Breast epithelium (tissue), 4 donors: ENCODE measurements around the gene LPCAT3. TPM values are rescaled to one million over a fixed set of nuclear protein-coding genes. Genes with fewer than 3 reads are reported as not detected.
A peak's percentile ranks its signal among the peaks of the same experiment; 100 is the strongest.

Experiments
- DNase-seq, 2 donors: peaks; one replicate each; pipeline ENCODE4 v3.0.0-alpha.2; 2019; ENCODE audit warnings: low spot score in 2 of 2
- H3K27ac ChIP-seq, 2 donors: fragments of 200-600 bp; sonication (generic) in 1 of 2; one replicate each; pipeline ENCODE4 v1.5.1; 2016 to 2019; ENCODE audit warnings: mild to moderate bottlenecking in 1 of 2
- H3K27me3 ChIP-seq, 2 donors: fragments of 200-600 bp; sonication (generic) in 1 of 2; one replicate each; pipeline versions ENCODE4 v1.5.1 to v1.6.0; 2017 to 2019; ENCODE audit warnings: control low read depth in 1 of 2, mild to moderate bottlenecking in 1 of 2
- H3K36me3 ChIP-seq: fragments of 200-600 bp; one replicate; pipeline ENCODE4 v1.5.1; 2019
- H3K4me1 ChIP-seq, 2 donors: fragments of 200-600 bp; sonication (generic); one replicate each; pipeline ENCODE4 v1.5.1; 2016 to 2019; ENCODE audit warnings: control low read depth in 1 of 2
- H3K4me3 ChIP-seq, 3 donors: fragments of 200-600 bp; sonication (generic); 1 replicate in 2 of 3; 2 replicates in 1 of 3; pipeline ENCODE4 v1.5.1; 2016 to 2019; ENCODE audit warnings: mild to moderate bottlenecking in 3 of 3, moderate library complexity in 2 of 3
- H3K9me3 ChIP-seq, 2 donors: fragments of 200-600 bp; sonication (generic) in 1 of 2; one replicate each; pipeline ENCODE4 v1.5.1; 2016 to 2019; ENCODE audit warnings: control low read depth in 1 of 2
- CTCF ChIP-seq, 3 donors: fragments of 450-650 bp; IDR thresholded peaks; one replicate each; pipeline ENCODE4 v1.5.1; 2016 to 2017; ENCODE audit warnings: antibody characterized with exemption in 3 of 3, mild to moderate bottlenecking in 3 of 3, moderate library complexity in 3 of 3
- POLR2A ChIP-seq: fragments of 450-650 bp; IDR thresholded peaks from one replicate; pipeline ENCODE4 v1.6.1; 2016; ENCODE audit warnings: antibody characterized with exemption, mild to moderate bottlenecking, moderate library complexity
- POLR2AphosphoS5 ChIP-seq, 3 donors: sonication (generic); formaldehyde crosslinking; IDR thresholded peaks; one replicate each; pipeline ENCODE4 v1.6.1; 2017; ENCODE audit warnings: antibody characterized with exemption in 3 of 3
- intact Hi-C: fragments of 100-400 bp; cut with DNase I; formaldehyde crosslinking; loops from one replicate; pipeline ENCODE4 v1.15.1; 2023; ENCODE audit warnings: low total_unique reads
- total RNA-seq, 3 donors: library from RNA; depleted of rRNA; stranded (reverse); fragments of >200 nt; gene quantifications; one replicate each; pipeline ENCODE4 v1.1.0, GENCODE V29; 2016

The LPCAT3 gene
- total RNA-seq, 3 donors from 2014 or later = 28.3 to 67.5 (median 63.7) TPM

- TF ChIP-seq POLR2AphosphoS5 (IDR thresholded peaks at IDR 0.05) (peak; percentile 61 to 89 (median 75)), POLR2A (peak; percentile 7), CTCF (IDR thresholded peaks at IDR 0.05) (peak; percentile 94 to 97 (median 95))
- peak overlapping the region; percentile 70 to 80 (median 78) for H3K4me3 ChIP-seq
- intact Hi-C loops = loop anchor here (10.0 kb wide), 1 partner anchor 170 kb away; no protein-coding TSS in a partner anchor
- no peaks in the 10 kb centered on the region for H3K9me3 ChIP-seq
- H3K4me1 ChIP-seq = peaks cover 14 to 22% of the 10 kb centered on the region in 2 donors
- H3K27ac ChIP-seq = peak overlapping the region; percentile 96 to 97
- no peaks in the 10 kb centered on the region for H3K27me3 ChIP-seq
- no peaks in the 10 kb centered on the region for H3K36me3 ChIP-seq
- peak; percentile 92 to 93 for DNase-seq
Observed at GRCh38 chr12:6944381-6945186, 73.7 kb downstream of the LPCAT3 start.

GRCh38 chr12:6943722-6944380, 74.4 kb downstream of the LPCAT3 start, which contains the start of the genes C12orf57 and RNU7-1:
Gene C12orf57, plus strand, starts transcription at chr12:6944022. Its CDS starts 100 bp downstream, at chr12:6944122.
Gene RNU7-1, plus strand, starts transcription at chr12:6943816.
- Histone ChIP-seq H3K9me3 (no peaks in the 10 kb centered on the region), H3K27me3 (no peaks in the 10 kb centered on the region), H3K36me3 (no peaks in the 10 kb centered on the region), H3K4me1 (peaks cover 14 to 26% of the 10 kb centered on the region in 2 donors), H3K27ac (peak within 1 kb of the TSS; percentile 96 to 97), H3K4me3 (peak within 1 kb of the TSS; percentile 70 to 80 (median 78))
- peak; percentile 81 to 84 for DNase-seq
- peak; percentile 71 to 98 (median 84) for TF ChIP-seq POLR2AphosphoS5 (IDR thresholded peaks at IDR 0.05)
- TF ChIP-seq POLR2A = peak; percentile 93
- peak in 1 of 3 donors; percentile 34 for TF ChIP-seq CTCF (IDR thresholded peaks at IDR 0.05)
- intact Hi-C loops = loop anchor here (10.0 kb wide), 1 partner anchor 171 kb away; no protein-coding TSS in a partner anchor

- peaks cover 19 to 31% of the 10 kb centered on the region in 2 donors for H3K4me1 ChIP-seq
- H3K4me3 ChIP-seq = peak overlapping the region; percentile 70 to 80 (median 78)
- H3K36me3 ChIP-seq = no peaks in the 10 kb centered on the region
- intact Hi-C loops = loop anchor here (10.0 kb wide), 1 partner anchor 171 kb away; no protein-coding TSS in a partner anchor
- peak overlapping the region; percentile 96 to 97 for H3K27ac ChIP-seq
- H3K9me3 ChIP-seq = no peaks in the 10 kb centered on the region
- DNase-seq = peak in 1 of 2 donors; percentile 88
- TF ChIP-seq POLR2AphosphoS5 (IDR thresholded peaks at IDR 0.05) (no peak), POLR2A (no peak), CTCF (IDR thresholded peaks at IDR 0.05) (no peak)
- no peaks in the 10 kb centered on the region for H3K27me3 ChIP-seq
Observed at GRCh38 chr12:6943389-6943721, 74.9 kb downstream of the LPCAT3 start.

- H3K27me3 ChIP-seq = no peaks in the 10 kb centered on the region
- H3K9me3 ChIP-seq = no peaks in the 10 kb centered on the region
- no peaks in the 10 kb centered on the region for H3K36me3 ChIP-seq
- no peak for DNase-seq
- peak overlapping the region; percentile 96 to 97 for H3K27ac ChIP-seq
- no peak for TF ChIP-seq POLR2A
- no peak for TF ChIP-seq CTCF (IDR thresholded peaks at IDR 0.05)
- TF ChIP-seq POLR2AphosphoS5 (IDR thresholded peaks at IDR 0.05) = peak in 1 of 3 donors; percentile 7
- intact Hi-C loops = loop anchor here (10.0 kb wide), 1 partner anchor 173 kb away; no protein-coding TSS in a partner anchor
- no peak overlapping the region for H3K4me3 ChIP-seq
- H3K4me1 ChIP-seq = peaks cover 22 to 32% of the 10 kb centered on the region in 2 donors
Observed at GRCh38 chr12:6942331-6942665, 76.0 kb downstream of the LPCAT3 start.
